NT2/D1 (cell line): ENCODE data around the gene GNG7.

ENCODE experiments used
- SUZ12 ChIP-seq: IDR thresholded peaks from 2 replicates; pipeline ENCODE4 v1.6.1; 2011; ENCODE audit not compliant: insufficient read length, insufficient read depth; ENCODE audit errors: extremely low read depth
- YY1 ChIP-seq: IDR thresholded peaks from 2 replicates; pipeline ENCODE4 v1.6.1; 2011; ENCODE audit not compliant: insufficient read length, insufficient read depth
- ZNF274 ChIP-seq: IDR thresholded peaks from 2 replicates; pipeline ENCODE4 v1.6.1; 2011; ENCODE audit warnings: mild to moderate bottlenecking, low read depth, low read length

DNA sequence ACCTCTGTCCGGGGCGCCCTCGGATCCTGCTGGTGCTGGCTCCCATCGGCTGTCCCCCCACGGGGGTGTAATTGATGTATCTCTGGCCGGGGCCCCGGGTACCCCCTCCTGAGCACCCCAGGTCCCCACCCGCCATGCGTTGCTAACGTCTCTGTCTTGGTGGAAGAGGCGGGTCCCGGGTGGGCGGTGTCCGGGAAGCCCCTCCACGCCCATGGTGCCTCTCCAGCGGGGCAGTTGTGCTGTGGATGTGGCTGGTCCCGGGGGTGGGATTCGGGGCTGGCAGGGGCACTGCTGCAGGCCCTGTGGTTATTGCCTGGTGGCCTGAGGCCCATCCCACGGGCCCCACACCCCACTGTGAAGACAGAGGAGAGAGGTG, 13.8 kb upstream of the GNG7 start:
- TF ChIP-seq SUZ12 (no peak), ZNF274 (no peak), YY1 (no peak)
